Fibroblast of peridontal ligament (primary cell): ENCODE measurements around the gene CDKL4.
A peak's percentile ranks its signal among the peaks of the same experiment; 100 is the strongest.
"Not testable (repeated sequence)": the region's sequence is repeated elsewhere in the genome, so short reads cannot be mapped to it uniquely, and the experiment has no call there.

Source experiments
- DNase-seq: peaks from one replicate; pipeline ENCODE4 v3.0.0-alpha.2; 2010; ENCODE audit errors: extremely low read depth

The CDKL4 gene

GRCh38 chr2:39141334-39142271, 102.2 kb downstream of the CDKL4 start:
- no peak for DNase-seq

GRCh38 chr2:39140948-39141333, 102.8 kb downstream of the CDKL4 start:
- DNase-seq = not testable (repeated sequence)

GRCh38 chr2:39140322-39140847, 103.4 kb downstream of the CDKL4 start:
- no peak for DNase-seq

- peak; percentile 21 for DNase-seq
These were observed 104.1 kb downstream of the CDKL4 start for GRCh38 chr2:39139511-39140237.

GRCh38 chr2:39138837-39139211, 104.9 kb downstream of the CDKL4 start:
- no peak for DNase-seq

GRCh38 chr2:39138187-39138836, 105.5 kb downstream of the CDKL4 start:
- DNase-seq = not testable (repeated sequence)

GRCh38 chr2:39136799-39137198, 107.0 kb downstream of the CDKL4 start:
- DNase-seq = no peak

GRCh38 chr2:39135690-39136259, 108.0 kb downstream of the CDKL4 start:
- DNase-seq = no peak

- no peak for DNase-seq
These were observed 110.4 kb downstream of the CDKL4 start for GRCh38 chr2:39133215-39133851.

- DNase-seq = peak; percentile 50
These were observed 114.8 kb downstream of the CDKL4 start for GRCh38 chr2:39128919-39129391.

- peak; percentile 50 for DNase-seq
These were observed 115.8 kb downstream of the CDKL4 start for GRCh38 chr2:39127973-39128372.
